ENCODE measurements around the gene FREM2.

Gene FREM2

GRCh38 chr13:38733146-38733545 lies 46.3 kb downstream of the FREM2 start (continued):
- TF ChIP-seq PRDM2 (tag by site-specific recombination; IDR thresholded peaks at IDR 0.05; ENCODE audit: borderline replicate concordance) (no peak), ZNF501 (tag by site-specific recombination; IDR thresholded peaks at IDR 0.05) (no peak), ZSCAN5A (tag by site-specific recombination; IDR thresholded peaks at IDR 0.05) (no peak), BCL11A (tag by site-specific recombination; IDR thresholded peaks at IDR 0.05; ENCODE audit: low read depth) (no peak), ZBTB20 (tag by site-specific recombination; IDR thresholded peaks at IDR 0.05) (no peak)
- TF ChIP-seq, protein P1, sequence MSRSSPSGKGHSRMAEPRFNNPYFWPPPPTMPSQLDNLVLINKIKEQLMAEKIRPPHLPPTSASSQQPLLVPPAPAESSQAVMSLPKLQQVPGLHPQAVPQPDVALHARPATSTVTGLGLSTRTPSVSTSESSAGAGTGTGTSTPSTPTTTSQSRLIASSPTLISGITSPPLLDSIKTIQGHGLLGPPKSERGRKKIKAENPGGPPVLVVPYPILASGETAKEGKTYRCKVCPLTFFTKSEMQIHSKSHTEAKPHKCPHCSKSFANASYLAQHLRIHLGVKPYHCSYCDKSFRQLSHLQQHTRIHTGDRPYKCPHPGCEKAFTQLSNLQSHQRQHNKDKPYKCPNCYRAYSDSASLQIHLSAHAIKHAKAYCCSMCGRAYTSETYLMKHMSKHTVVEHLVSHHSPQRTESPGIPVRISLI (tag by site-specific recombination; IDR thresholded peaks at IDR 0.05): no peak

- Histone ChIP-seq H3K4me3 (ENCODE audit: low read depth, low read length) (no peak overlapping the region), H3K4me1 (ENCODE audit: control insufficient read depth, insufficient read depth, low read length) (peaks cover 3% of the 10 kb centered on the region; the same call in 1 of the 2 replicates), H3K27ac (ENCODE audit: extremely low read depth, low read depth, low read length) (no peak overlapping the region), H3K36me3 (ENCODE audit: control insufficient read depth in 2 of 2, insufficient read depth in 1 of 2, low read length in 2 of 2) (no peaks in the 10 kb centered on the region), H3K9me3 (ENCODE audit: control insufficient read depth, insufficient read depth, low read depth, low read length) (no peaks in the 10 kb centered on the region)
- POLR2A ChIA-PET: no interaction called here
- 0 out of 2 replicates have a peak, but pooled peaks have one; percentile 29 for TF ChIP-seq TRIM28 (IDR thresholded peaks at IDR 0.05; ENCODE audit: borderline replicate concordance, low read length)
- TF ChIP-seq SETDB1 (IDR thresholded peaks at IDR 0.05; ENCODE audit: insufficient read length, low read length): no peak
- CTCF ChIA-PET: no interaction called here
These were observed 49.0 kb downstream of the FREM2 start for GRCh38 chr13:38735665-38736440.

DNA sequence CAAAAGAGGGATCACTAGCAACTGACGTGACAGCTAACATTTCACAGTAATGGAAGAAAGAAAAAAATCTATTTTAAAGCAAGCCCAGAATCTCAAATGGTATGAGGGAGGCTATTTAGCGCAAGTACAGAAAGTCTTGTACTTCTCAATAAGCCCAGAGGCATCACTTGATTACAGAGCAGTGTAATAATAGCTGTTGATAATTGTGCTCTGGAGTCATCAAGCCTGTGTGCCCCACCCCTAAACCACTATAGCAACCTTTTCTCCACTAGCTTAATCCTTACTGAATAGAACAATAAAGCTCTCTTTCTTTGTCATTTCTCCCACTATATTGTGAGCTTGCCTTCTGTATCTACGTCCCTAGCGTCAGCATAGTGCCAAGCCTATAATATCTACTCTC lies 56.6 kb downstream of the FREM2 start:
- POLR2A ChIA-PET: no interaction called here
- CTCF ChIA-PET: interaction anchor here (0.6 to 0.9 kb wide), 2 partner anchors 19 to 188 kb away, joined by 3 to 4 read pairs; no protein-coding TSS in a partner anchor
- TF ChIP-seq ZXDB (tag by site-specific recombination; IDR thresholded peaks at IDR 0.05): no peak
- 0 out of 2 replicates have a peak, but pooled peaks have one; percentile 18 for TF ChIP-seq SP7 (tag by site-specific recombination; IDR thresholded peaks at IDR 0.05)

GRCh38 chr13:38752686-38753085 lies 65.8 kb downstream of the FREM2 start:
- no peaks in the 10 kb centered on the region for H3K4me1 ChIP-seq (ENCODE audit: control insufficient read depth, insufficient read depth, low read length)
- no peaks in the 10 kb centered on the region for H3K9me3 ChIP-seq (ENCODE audit: control insufficient read depth, insufficient read depth, low read depth, low read length)
- ChIA-PET POLR2A (no interaction called here), CTCF (no interaction called here)
- no peak overlapping the region for H3K4me3 ChIP-seq (ENCODE audit: low read depth, low read length)
- H3K27ac ChIP-seq (ENCODE audit: extremely low read depth, low read depth, low read length): no peak overlapping the region
- TF ChIP-seq MZF1 (tag by site-specific recombination; IDR thresholded peaks at IDR 0.05; ENCODE audit: borderline replicate concordance) (no peak), ZNF549 (tag by site-specific recombination; IDR thresholded peaks at IDR 0.05) (no peak), GFI1B (tag by site-specific recombination; IDR thresholded peaks at IDR 0.05) (no peak), GLIS2 (tag by site-specific recombination; IDR thresholded peaks at IDR 0.05) (no peak), ZNF544 (tag by site-specific recombination; IDR thresholded peaks at IDR 0.05) (no peak), HOXD13 (CRISPR knock-in tag; IDR thresholded peaks at IDR 0.05; ENCODE audit: borderline replicate concordance) (no peak)
- no peaks in the 10 kb centered on the region for H3K36me3 ChIP-seq (ENCODE audit: control insufficient read depth in 2 of 2, insufficient read depth in 1 of 2, low read length in 2 of 2)

More for the DNA sequence above, 56.6 kb downstream of the FREM2 start:
- Histone ChIP-seq H3K27ac (ENCODE audit: extremely low read depth, low read depth, low read length) (no peak overlapping the region), H3K36me3 (ENCODE audit: control insufficient read depth in 2 of 2, insufficient read depth in 1 of 2, low read length in 2 of 2) (no peaks in the 10 kb centered on the region), H3K4me3 (ENCODE audit: low read depth, low read length) (no peak overlapping the region), H3K9me3 (ENCODE audit: control insufficient read depth, insufficient read depth, low read depth, low read length) (no peaks in the 10 kb centered on the region), H3K4me1 (ENCODE audit: control insufficient read depth, insufficient read depth, low read length) (no peaks in the 10 kb centered on the region)
